Ishikawa (cell line): ENCODE results near the gene TUBGCP3.

Experiments
- CEBPB ChIP-seq: IDR thresholded peaks from 2 replicates; pipeline ENCODE4 v1.6.1; 2012
- CREB1 ChIP-seq: IDR thresholded peaks from 2 replicates; pipeline ENCODE4 v1.6.1; 2012; ENCODE audit warnings: low read depth
- EGR1 ChIP-seq: IDR thresholded peaks from 2 replicates; pipeline ENCODE4 v1.6.1; 2012
- EP300 ChIP-seq: IDR thresholded peaks from 2 replicates; pipeline ENCODE4 v1.6.1; 2012; ENCODE audit warnings: borderline replicate concordance
- FOXM1 ChIP-seq: IDR thresholded peaks from 2 replicates; pipeline ENCODE4 v1.6.1; 2012; ENCODE audit warnings: low read depth, borderline replicate concordance
- MAX ChIP-seq: IDR thresholded peaks from 2 replicates; pipeline ENCODE4 v1.6.1; 2012
- NFIC ChIP-seq: IDR thresholded peaks from 2 replicates; pipeline ENCODE4 v1.6.1; 2012
- RAD21 ChIP-seq: IDR thresholded peaks from 2 replicates; pipeline ENCODE4 v1.6.1; 2012; ENCODE audit warnings: low read depth
- REST ChIP-seq: IDR thresholded peaks from 2 replicates; pipeline ENCODE4 v1.6.1; 2012; ENCODE audit warnings: low read depth, mild to moderate bottlenecking
- TAF1 ChIP-seq: IDR thresholded peaks from 2 replicates; pipeline ENCODE4 v1.6.1; 2012; ENCODE audit warnings: low read depth, mild to moderate bottlenecking
- TCF12 ChIP-seq: IDR thresholded peaks from 2 replicates; pipeline ENCODE4 v1.6.1; 2012; ENCODE audit warnings: low read depth
- TEAD4 ChIP-seq: IDR thresholded peaks from 2 replicates; pipeline ENCODE4 v1.6.1; 2012
- USF1 ChIP-seq: IDR thresholded peaks from 2 replicates; pipeline ENCODE4 v1.6.1; 2012
- YY1 ChIP-seq: IDR thresholded peaks from 2 replicates; pipeline ENCODE4 v1.6.1; 2012; ENCODE audit warnings: low read depth
- ZBTB7A ChIP-seq: IDR thresholded peaks from 2 replicates; pipeline ENCODE4 v1.6.1; 2012; ENCODE audit warnings: low read depth

TUBGCP3 gene

GRCh38 chr13:112446347-112446861 is 141.5 kb downstream of the TUBGCP3 start:
- TF ChIP-seq YY1 (no peak), RAD21 (no peak), FOXM1 (no peak), USF1 (no peak), EP300 (no peak), CREB1 (no peak), EGR1 (no peak), REST (no peak), TCF12 (no peak), MAX (no peak), ZBTB7A (no peak), CEBPB (no peak), TAF1 (no peak), NFIC (no peak), TEAD4 (no peak)

- no peak for TF ChIP-seq CEBPB
- TF ChIP-seq MAX, result no peak
- TF ChIP-seq EP300, result no peak
- no peak for TF ChIP-seq TAF1
- no peak for TF ChIP-seq CREB1
- TF ChIP-seq REST, result no peak
- TF ChIP-seq USF1, result no peak
- TF ChIP-seq TEAD4, result no peak
- no peak for TF ChIP-seq EGR1
- TF ChIP-seq RAD21, result no peak
- no peak for TF ChIP-seq YY1
- TF ChIP-seq FOXM1, result no peak
- no peak for TF ChIP-seq NFIC
- TF ChIP-seq ZBTB7A, result no peak
- no peak for TF ChIP-seq TCF12
Observed at GRCh38 chr13:112445411-112446271, 142.3 kb downstream of the TUBGCP3 start.

- TF ChIP-seq TCF12 (no peak), EGR1 (no peak), RAD21 (no peak), CREB1 (no peak), USF1 (no peak), TEAD4 (no peak), CEBPB (no peak), YY1 (no peak), REST (no peak), NFIC (no peak), MAX (no peak), TAF1 (no peak), EP300 (no peak)
Observed at GRCh38 chr13:112444416-112445399, 143.2 kb downstream of the TUBGCP3 start.
